ENCODE results near the gene TBX3. TPM values are rescaled to one million over a fixed set of nuclear protein-coding genes. Genes with fewer than 3 reads are reported as not detected.

Gene TBX3
- total and polyA plus RNA-seq, 8 donors = 0.60 to 4.6 (median 1.7) TPM

DNA sequence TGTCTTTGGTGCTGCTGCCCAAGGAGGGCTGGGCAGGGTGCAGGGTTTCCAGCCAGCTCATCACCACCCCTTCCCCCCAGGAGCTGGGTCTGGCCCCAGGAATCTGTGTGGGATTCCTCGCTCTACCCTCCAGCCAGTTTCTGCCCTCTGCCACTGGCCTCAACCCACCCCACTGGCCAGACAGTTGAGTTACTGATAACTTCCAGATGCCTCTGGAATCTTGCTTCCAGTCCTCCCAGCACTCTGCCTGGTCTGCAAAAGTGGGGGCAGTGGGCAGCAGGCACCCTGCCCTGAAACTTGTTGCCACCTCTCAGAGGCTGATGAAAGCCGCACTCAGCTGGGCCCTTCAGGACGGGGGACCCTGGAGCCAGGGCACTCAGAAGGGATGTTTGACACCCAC lies 20.1 kb upstream of the TBX3 start:
- FAIRE-seq (no peak), DNase-seq (no peak), ATAC-seq (no peak)
- Histone ChIP-seq H3K9me3 (no peaks in the 10 kb centered on the region), H3K27ac (no peak overlapping the region), H3K36me3 (no peaks in the 10 kb centered on the region), H3K4me3 (no peak overlapping the region), H3K27me3 (peaks cover 0 to 33% (median 2%) of the 10 kb centered on the region in 4 donors), H3K4me1 (no peaks in the 10 kb centered on the region)
- WGBS, 2 donors = 53 to 70% methylated on average over 3 of the region's 3 CpGs
- no peak for TF ChIP-seq CTCF (IDR thresholded peaks at IDR 0.05)
- intact Hi-C loops (cut with DNase I) = no loop called here

- peaks cover 0 to 28% (median 2%) of the 10 kb centered on the region in 4 donors for H3K27me3 ChIP-seq
- ATAC-seq = no peak
- no peak for FAIRE-seq
- 1 to 6% methylated on average over 6 of the region's 6 CpGs for WGBS, 2 donors
- intact Hi-C loops (cut with DNase I) = no loop called here
- no peak overlapping the region for H3K4me3 ChIP-seq
- H3K27ac ChIP-seq = no peak overlapping the region
- no peaks in the 10 kb centered on the region for H3K9me3 ChIP-seq
- TF ChIP-seq CTCF (IDR thresholded peaks at IDR 0.05) = no peak
- no peak for DNase-seq
- H3K4me1 ChIP-seq = no peaks in the 10 kb centered on the region
- no peaks in the 10 kb centered on the region for H3K36me3 ChIP-seq
Observed at GRCh38 chr12:114703060-114703493, 19.1 kb upstream of the TBX3 start.

DNA sequence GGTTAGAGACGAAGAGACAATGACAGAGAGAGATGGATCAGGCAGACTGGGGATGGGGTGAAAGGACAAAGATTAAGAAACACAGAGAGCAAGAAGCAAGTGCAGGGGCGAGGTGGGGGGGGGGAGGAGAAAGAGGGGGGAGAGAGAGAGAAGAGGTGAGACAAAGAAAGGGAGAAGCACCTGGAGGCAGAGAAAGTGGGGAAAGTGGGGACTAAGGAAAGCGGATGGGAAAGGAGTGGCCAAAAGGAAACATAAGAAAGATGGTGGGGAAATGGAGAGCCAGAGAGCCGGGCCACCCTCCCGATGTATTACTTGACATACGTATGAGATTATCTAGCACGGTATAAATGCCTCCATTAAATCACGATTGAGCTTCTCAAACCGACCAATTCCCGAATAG lies 18.5 kb upstream of the TBX3 start:
- no peaks in the 10 kb centered on the region for H3K9me3 ChIP-seq
- peaks cover 0 to 31% (median 3%) of the 10 kb centered on the region in 4 donors for H3K27me3 ChIP-seq
- H3K4me3 ChIP-seq = no peak overlapping the region
- DNase-seq (no peak), FAIRE-seq (no peak), ATAC-seq (no peak)
- TF ChIP-seq CTCF (IDR thresholded peaks at IDR 0.05) = no peak
- intact Hi-C loops (cut with DNase I) = no loop called here
- H3K4me1 ChIP-seq = no peaks in the 10 kb centered on the region
- H3K27ac ChIP-seq = no peak overlapping the region
- no peaks in the 10 kb centered on the region for H3K36me3 ChIP-seq
- WGBS, 2 donors = 7% methylated on average over 10 of the region's 10 CpGs

- Histone ChIP-seq H3K27ac (no peak overlapping the region), H3K4me3 (no peak overlapping the region), H3K9me3 (no peaks in the 10 kb centered on the region), H3K27me3 (peaks cover 0 to 32% (median 8%) of the 10 kb centered on the region in 4 donors), H3K4me1 (no peaks in the 10 kb centered on the region), H3K36me3 (no peaks in the 10 kb centered on the region)
- TF ChIP-seq CTCF (IDR thresholded peaks at IDR 0.05) = no peak
- ATAC-seq (no peak), DNase-seq (no peak), FAIRE-seq (no peak)
- intact Hi-C loops (cut with DNase I) = no loop called here
- 10 to 30% methylated on average over 1 of the region's 1 CpG for WGBS, 2 donors
Observed at GRCh38 chr12:114701553-114701952, 17.6 kb upstream of the TBX3 start.

GRCh38 chr12:114701104-114701414 lies 17.1 kb upstream of the TBX3 start:
- ATAC-seq (no peak), FAIRE-seq (no peak), DNase-seq (no peak)
- TF ChIP-seq CTCF (IDR thresholded peaks at IDR 0.05) = no peak
- H3K27me3 ChIP-seq = peaks cover 0 to 37% (median 10%) of the 10 kb centered on the region in 4 donors
- H3K4me1 ChIP-seq = no peaks in the 10 kb centered on the region
- no peaks in the 10 kb centered on the region for H3K36me3 ChIP-seq
- no peaks in the 10 kb centered on the region for H3K9me3 ChIP-seq
- H3K27ac ChIP-seq = no peak overlapping the region
- 15 to 26% methylated on average over 3 of the region's 3 CpGs for WGBS, 2 donors
- H3K4me3 ChIP-seq = no peak overlapping the region
- intact Hi-C loops (cut with DNase I) = no loop called here
